Measurements from ENCODE around the gene SBF2. TPM values are rescaled to one million over a fixed set of nuclear protein-coding genes. Genes with fewer than 3 reads are reported as not detected.
A peak's percentile ranks its signal among the peaks of the same experiment; 100 is the strongest.

Gene SBF2
- total and polyA plus RNA-seq, 2 donors (not counting 3 experiments of a cell fraction or from before 2014, with no cell fraction given): 15.4 to 42.4 TPM

GRCh38 chr11:10263929-10264328 is 30.1 kb downstream of the SBF2 start:
- POLR2A ChIA-PET: no interaction called here
- TF ChIP-seq POLR2A (IDR thresholded peaks at IDR 0.05; ENCODE audit: low read depth, low read length) (no peak), JUN (IDR thresholded peaks at IDR 0.05; ENCODE audit: borderline replicate concordance, insufficient read depth, insufficient read length, low read depth) (no peak), EZH2 (IDR thresholded peaks at IDR 0.05; ENCODE audit: borderline replicate concordance, low read depth, low read length, severe bottlenecking) (no peak), CTCF (IDR thresholded peaks at IDR 0.05; ENCODE audit: extremely low read depth in 1 of 2, insufficient read depth in 1 of 2, low read depth in 1 of 2, low read length in 2 of 2) (no peak), POLR2AphosphoS5 (IDR thresholded peaks at IDR 0.05; ENCODE audit: insufficient read depth, low read depth, low read length) (no peak)
- H2AFZ ChIP-seq (ENCODE audit: low read depth, low read length): no peak overlapping the region
- peaks cover 40% of the 10 kb centered on the region for H3K79me2 ChIP-seq (ENCODE audit: control insufficient read depth, insufficient read depth, low read length)
- H3K4me3 ChIP-seq (replicated peaks in 1 of 3; ENCODE audit: insufficient read depth in 1 of 3, low read depth in 1 of 3, low read length in 3 of 3): no peak overlapping the region
- no peak overlapping the region for H3K4me2 ChIP-seq (ENCODE audit: insufficient read depth, low read length)
- H3K27me3 ChIP-seq (ENCODE audit: control insufficient read depth in 2 of 2, insufficient read depth in 2 of 2, low read length in 2 of 2): no peaks in the 10 kb centered on the region
- CTCF ChIA-PET: interaction anchor here (1.0 to 1.3 kb wide), 2 partner anchors 19 to 261 kb away, joined by 3 read pairs; no protein-coding TSS in a partner anchor
- H3K27ac ChIP-seq (ENCODE audit: insufficient read depth, low read depth, low read length): no peak overlapping the region
- dilution Hi-C loops (cut with MboI; ENCODE audit: extremely low pct_ligation_motif_present, low sequenced_read_pairs): no loop called here
- no TSS peak for BruUV-seq (replicated peaks)
- DNase-seq (ENCODE audit: low read depth, low spot score) (no peak), FAIRE-seq (no peak)
- H3K9me1 ChIP-seq (replicated peaks; ENCODE audit: control insufficient read depth, extremely low read depth, insufficient read depth, low read length): no peaks in the 10 kb centered on the region
- H3K9me3 ChIP-seq (replicated peaks; ENCODE audit: control insufficient read depth, insufficient read depth, low read length): no peaks in the 10 kb centered on the region
- no peak overlapping the region for H3K9ac ChIP-seq (replicated peaks; ENCODE audit: extremely low read depth, insufficient read depth, low read length)
- no peaks in the 10 kb centered on the region for H4K20me1 ChIP-seq (replicated peaks; ENCODE audit: control insufficient read depth, extremely low read depth, insufficient read depth, low read length)
- intact Hi-C loops (cut with micrococcal nuclease): no loop called here
- H3K36me3 ChIP-seq (ENCODE audit: control insufficient read depth in 2 of 2, extremely low read depth in 1 of 2, insufficient read depth in 2 of 2, low read length in 2 of 2): no peaks in the 10 kb centered on the region
- peaks cover 12% of the 10 kb centered on the region for H3K4me1 ChIP-seq (ENCODE audit: control insufficient read depth, extremely low read depth, insufficient read depth, low read length)

GRCh38 chr11:10261821-10262220 is 32.2 kb downstream of the SBF2 start:
- POLR2A ChIA-PET: no interaction called here
- no peak for TF ChIP-seq POLR2A (IDR thresholded peaks at IDR 0.05; ENCODE audit: low read depth, low read length)
- TF ChIP-seq JUN (IDR thresholded peaks at IDR 0.05; ENCODE audit: borderline replicate concordance, insufficient read depth, insufficient read length, low read depth): peak; percentile 54
- TF ChIP-seq CTCF (IDR thresholded peaks at IDR 0.05; ENCODE audit: extremely low read depth in 1 of 2, insufficient read depth in 1 of 2, low read depth in 1 of 2, low read length in 2 of 2): no peak
- TF ChIP-seq FOS (IDR thresholded peaks at IDR 0.05; ENCODE audit: borderline replicate concordance, insufficient read depth, low read length): peak; percentile 60
- Histone ChIP-seq H3K9me1 (replicated peaks; ENCODE audit: control insufficient read depth, extremely low read depth, insufficient read depth, low read length) (no peaks in the 10 kb centered on the region), H3K79me2 (ENCODE audit: control insufficient read depth, insufficient read depth, low read length) (peaks cover 46% of the 10 kb centered on the region), H3K27ac (ENCODE audit: insufficient read depth, low read depth, low read length) (no peak overlapping the region), H2AFZ (ENCODE audit: low read depth, low read length) (no peak overlapping the region), H3K9ac (replicated peaks; ENCODE audit: extremely low read depth, insufficient read depth, low read length) (no peak overlapping the region), H3K27me3 (ENCODE audit: control insufficient read depth in 2 of 2, insufficient read depth in 2 of 2, low read length in 2 of 2) (no peaks in the 10 kb centered on the region), H3K4me2 (ENCODE audit: insufficient read depth, low read length) (peak overlapping the region; percentile 55), H3K36me3 (ENCODE audit: control insufficient read depth in 2 of 2, extremely low read depth in 1 of 2, insufficient read depth in 2 of 2, low read length in 2 of 2) (no peaks in the 10 kb centered on the region), H3K4me3 (replicated peaks in 1 of 3; ENCODE audit: insufficient read depth in 1 of 3, low read depth in 1 of 3, low read length in 3 of 3) (no peak overlapping the region), H4K20me1 (replicated peaks; ENCODE audit: control insufficient read depth, extremely low read depth, insufficient read depth, low read length) (no peaks in the 10 kb centered on the region), H3K4me1 (ENCODE audit: control insufficient read depth, extremely low read depth, insufficient read depth, low read length) (peaks cover 12% of the 10 kb centered on the region), H3K9me3 (replicated peaks; ENCODE audit: control insufficient read depth, insufficient read depth, low read length) (no peaks in the 10 kb centered on the region)
- CTCF ChIA-PET: no interaction called here
- dilution Hi-C loops (cut with MboI; ENCODE audit: extremely low pct_ligation_motif_present, low sequenced_read_pairs): no loop called here
- intact Hi-C loops (cut with micrococcal nuclease): no loop called here
- FAIRE-seq: no peak
- DNase-seq (ENCODE audit: low read depth, low spot score): peak; percentile 21
- BruUV-seq (replicated peaks): no TSS peak
